ENCODE results near the gene EMP2.

- TF ChIP-seq KLF1 (tag by site-specific recombination; IDR thresholded peaks at IDR 0.05) (no peak), RBAK (tag by site-specific recombination; IDR thresholded peaks at IDR 0.05) (no peak), CTCF (tag by site-specific recombination; IDR thresholded peaks at IDR 0.05) (no peak), ZNF350 (tag by site-specific recombination; IDR thresholded peaks at IDR 0.05) (no peak)
Observed at GRCh38 chr16:10576390-10577304, 3.8 kb downstream of the EMP2 start.
